ENCODE data around the gene TEX35.

DNA sequence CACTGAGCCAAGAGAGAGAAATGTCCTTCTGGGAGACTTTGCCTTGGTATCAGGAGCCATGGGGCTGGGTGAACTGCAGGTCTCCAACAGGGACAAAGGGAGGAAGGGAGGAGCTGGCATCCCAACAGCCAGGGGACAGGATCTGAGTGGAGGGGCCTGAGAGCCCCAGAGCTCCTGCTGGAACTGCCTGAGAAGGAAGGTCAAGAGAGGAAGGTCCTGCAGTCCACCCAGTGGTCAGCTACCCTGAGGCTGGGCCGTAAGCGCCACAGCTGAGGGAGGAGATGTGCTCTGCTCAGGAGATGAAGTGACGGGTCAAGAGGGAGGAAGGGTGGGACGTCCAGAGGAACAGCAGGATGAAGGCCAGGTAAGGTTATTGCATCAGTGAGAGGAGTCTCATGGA lies 8.6 kb upstream of the TEX35 start:
- TF ChIP-seq CTCF (IDR thresholded peaks at IDR 0.05) = no peak
- TF ChIP-seq POLR2A (IDR thresholded peaks at IDR 0.05) = no peak
- no peak for TF ChIP-seq EP300 (IDR thresholded peaks at IDR 0.05)

Data from ovary (tissue), 3 donors.